Measurements from ENCODE around the gene ZFAND4. TPM values are rescaled to one million over a fixed set of nuclear protein-coding genes. Genes with fewer than 3 reads are reported as not detected.
A peak's percentile ranks its signal among the peaks of the same experiment; 100 is the strongest.

ZFAND4 gene
- total and polyA plus RNA-seq, 2 donors from 2014 or later, result 6.6 to 17.4 TPM

DNA sequence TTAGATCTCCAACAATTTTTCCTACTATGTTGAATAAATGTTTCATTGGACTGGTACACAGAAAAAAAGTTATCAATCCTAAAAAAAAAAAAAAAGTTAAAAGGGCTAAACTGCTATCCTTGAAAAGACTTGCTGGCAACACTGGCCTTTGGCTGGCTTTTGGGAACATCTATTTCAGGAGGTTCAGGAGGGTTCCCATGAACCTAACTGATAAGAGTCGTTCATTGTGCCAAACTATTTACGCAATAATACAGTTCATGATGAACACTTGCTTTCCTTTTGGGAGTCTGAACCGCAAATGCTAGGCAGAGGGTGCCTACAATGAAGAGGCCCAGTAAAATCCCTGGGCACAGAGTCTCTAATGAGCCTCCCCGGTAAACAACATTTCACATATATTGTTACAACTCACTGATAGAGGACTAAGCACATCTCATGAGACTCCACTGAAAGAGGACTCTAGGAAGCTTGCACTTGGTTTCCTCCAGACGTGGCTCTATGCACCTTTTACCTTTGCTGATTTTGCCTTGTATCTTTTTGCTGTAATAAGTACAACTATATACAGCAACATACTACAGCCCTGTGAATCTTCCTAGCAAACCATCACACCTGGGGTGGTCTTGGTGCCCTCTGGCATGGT lies 45.0 kb downstream of the ZFAND4 start:
- TF ChIP-seq, protein P1, sequence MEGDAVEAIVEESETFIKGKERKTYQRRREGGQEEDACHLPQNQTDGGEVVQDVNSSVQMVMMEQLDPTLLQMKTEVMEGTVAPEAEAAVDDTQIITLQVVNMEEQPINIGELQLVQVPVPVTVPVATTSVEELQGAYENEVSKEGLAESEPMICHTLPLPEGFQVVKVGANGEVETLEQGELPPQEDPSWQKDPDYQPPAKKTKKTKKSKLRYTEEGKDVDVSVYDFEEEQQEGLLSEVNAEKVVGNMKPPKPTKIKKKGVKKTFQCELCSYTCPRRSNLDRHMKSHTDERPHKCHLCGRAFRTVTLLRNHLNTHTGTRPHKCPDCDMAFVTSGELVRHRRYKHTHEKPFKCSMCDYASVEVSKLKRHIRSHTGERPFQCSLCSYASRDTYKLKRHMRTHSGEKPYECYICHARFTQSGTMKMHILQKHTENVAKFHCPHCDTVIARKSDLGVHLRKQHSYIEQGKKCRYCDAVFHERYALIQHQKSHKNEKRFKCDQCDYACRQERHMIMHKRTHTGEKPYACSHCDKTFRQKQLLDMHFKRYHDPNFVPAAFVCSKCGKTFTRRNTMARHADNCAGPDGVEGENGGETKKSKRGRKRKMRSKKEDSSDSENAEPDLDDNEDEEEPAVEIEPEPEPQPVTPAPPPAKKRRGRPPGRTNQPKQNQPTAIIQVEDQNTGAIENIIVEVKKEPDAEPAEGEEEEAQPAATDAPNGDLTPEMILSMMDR (IDR thresholded peaks at IDR 0.05; ENCODE audit: borderline replicate concordance, extremely low read depth, insufficient read depth), result no peak
- no peak overlapping the region for H3K9ac ChIP-seq (ENCODE audit: low read length in 3 of 3)
- no peaks in the 10 kb centered on the region for H3K9me3 ChIP-seq (ENCODE audit: control insufficient read depth in 2 of 3, insufficient read depth in 1 of 3, low read length in 3 of 3)
- H3K27ac ChIP-seq (ENCODE audit: low read depth in 2 of 2, low read length in 2 of 2), result no peak overlapping the region
- DNase-seq (no peak), FAIRE-seq (no peak)
- intact Hi-C loops (cut with DNase I), result no loop called here
- no peaks in the 10 kb centered on the region for H3K4me1 ChIP-seq (ENCODE audit: control insufficient read depth in 2 of 3, insufficient read depth in 2 of 3, low read depth in 1 of 3, low read length in 3 of 3)
- H3K27me3 ChIP-seq (ENCODE audit: control insufficient read depth, insufficient read depth, low read length), result no peaks in the 10 kb centered on the region
- no peak overlapping the region for H3K4me3 ChIP-seq (ENCODE audit: low read length in 3 of 3)
- peaks cover 0 to 8% (median 7%) of the 10 kb centered on the region in 3 donors for H3K36me3 ChIP-seq (ENCODE audit: control insufficient read depth in 2 of 3, insufficient read depth in 3 of 3, low read length in 3 of 3)

DNA sequence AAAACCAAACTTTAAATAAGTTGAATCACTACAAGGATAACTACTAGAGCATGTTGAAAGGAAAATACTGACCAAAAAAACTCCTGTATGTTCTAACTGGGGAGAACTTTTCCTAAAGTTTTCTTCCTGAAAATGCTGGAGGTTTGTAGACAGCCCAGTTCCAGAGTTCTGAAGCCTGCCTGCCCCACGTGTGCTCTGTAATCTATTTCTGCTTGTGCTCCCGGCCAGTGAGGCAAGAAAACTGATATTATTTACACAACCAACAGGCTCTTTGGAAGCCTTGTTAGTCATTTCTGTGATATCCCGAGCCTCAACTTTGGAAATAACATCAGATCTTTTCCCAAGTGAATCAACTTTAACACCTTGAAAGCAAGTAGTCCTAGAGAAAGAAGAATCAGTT lies 46.7 kb downstream of the ZFAND4 start:
- FAIRE-seq (no peak), DNase-seq (no peak)
- H3K9ac ChIP-seq (ENCODE audit: low read length in 3 of 3), result no peak overlapping the region
- intact Hi-C loops (cut with DNase I), result no loop called here
- H3K4me1 ChIP-seq (ENCODE audit: control insufficient read depth in 2 of 3, insufficient read depth in 2 of 3, low read depth in 1 of 3, low read length in 3 of 3), result no peaks in the 10 kb centered on the region
- no peaks in the 10 kb centered on the region for H3K9me3 ChIP-seq (ENCODE audit: control insufficient read depth in 2 of 3, insufficient read depth in 1 of 3, low read length in 3 of 3)
- H3K27ac ChIP-seq (ENCODE audit: low read depth in 2 of 2, low read length in 2 of 2), result no peak overlapping the region
- H3K27me3 ChIP-seq (ENCODE audit: control insufficient read depth, insufficient read depth, low read length), result no peaks in the 10 kb centered on the region
- peaks cover 0 to 8% (median 8%) of the 10 kb centered on the region in 3 donors for H3K36me3 ChIP-seq (ENCODE audit: control insufficient read depth in 2 of 3, insufficient read depth in 3 of 3, low read length in 3 of 3)
- H3K4me3 ChIP-seq (ENCODE audit: low read length in 3 of 3), result no peak overlapping the region
- TF ChIP-seq, protein P1 (IDR thresholded peaks at IDR 0.05; ENCODE audit: borderline replicate concordance, extremely low read depth, insufficient read depth), result no peak

DNA sequence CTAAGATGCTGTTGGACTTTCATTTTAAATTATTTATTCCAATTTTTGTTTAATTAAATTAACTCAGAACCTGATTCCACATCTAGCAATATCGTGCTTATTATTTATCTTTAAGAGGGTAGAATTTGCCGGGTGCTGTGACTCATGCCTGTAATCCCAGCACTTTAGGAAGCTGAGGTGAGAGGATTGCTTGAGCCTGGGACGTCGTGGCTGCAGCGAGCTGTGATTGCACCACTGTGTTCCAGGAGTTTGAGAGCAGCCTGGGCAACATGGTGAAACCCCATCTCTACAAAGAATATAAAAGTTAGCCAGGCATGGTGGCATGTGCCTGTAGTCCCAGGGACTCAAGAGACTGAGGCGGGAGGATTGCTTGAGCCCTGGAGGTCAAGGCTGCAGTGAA lies 47.8 kb downstream of the ZFAND4 start:
- H3K9me3 ChIP-seq (ENCODE audit: control insufficient read depth in 2 of 3, insufficient read depth in 1 of 3, low read length in 3 of 3), result no peaks in the 10 kb centered on the region
- H3K9ac ChIP-seq (ENCODE audit: low read length in 3 of 3), result no peak overlapping the region
- intact Hi-C loops (cut with DNase I), result no loop called here
- H3K4me3 ChIP-seq (ENCODE audit: low read length in 3 of 3), result no peak overlapping the region
- TF ChIP-seq, protein P1 (IDR thresholded peaks at IDR 0.05; ENCODE audit: borderline replicate concordance, extremely low read depth, insufficient read depth), result no peak
- no peaks in the 10 kb centered on the region for H3K4me1 ChIP-seq (ENCODE audit: control insufficient read depth in 2 of 3, insufficient read depth in 2 of 3, low read depth in 1 of 3, low read length in 3 of 3)
- no peak overlapping the region for H3K27ac ChIP-seq (ENCODE audit: low read depth in 2 of 2, low read length in 2 of 2)
- peaks cover 0 to 8% (median 8%) of the 10 kb centered on the region in 3 donors for H3K36me3 ChIP-seq (ENCODE audit: control insufficient read depth in 2 of 3, insufficient read depth in 3 of 3, low read length in 3 of 3)
- no peaks in the 10 kb centered on the region for H3K27me3 ChIP-seq (ENCODE audit: control insufficient read depth, insufficient read depth, low read length)
- DNase-seq (peak in 2 of 5 donors; percentile 4 to 11), FAIRE-seq (no peak)

DNA sequence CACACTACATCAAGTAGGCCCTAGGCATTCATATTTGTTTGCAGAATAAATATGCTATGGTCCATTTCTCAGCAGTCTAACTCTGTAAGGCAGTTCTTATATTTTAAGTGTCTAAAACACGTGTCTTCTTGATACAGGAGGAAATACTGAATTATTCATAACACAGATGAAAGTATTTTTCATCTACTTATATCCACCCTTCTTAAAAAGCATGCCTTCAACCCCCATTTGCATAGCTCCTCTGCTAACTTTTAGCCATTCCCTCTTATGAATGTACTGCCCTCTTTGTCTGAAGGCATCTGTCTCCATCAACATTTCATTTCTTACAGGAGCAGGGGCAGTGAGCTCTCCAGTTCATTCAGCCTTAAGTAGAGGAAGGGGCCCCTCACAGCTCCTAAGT lies 57.7 kb downstream of the ZFAND4 start:
- Histone ChIP-seq H3K9ac (ENCODE audit: low read length in 3 of 3) (no peak overlapping the region), H3K4me1 (ENCODE audit: control insufficient read depth in 2 of 3, insufficient read depth in 2 of 3, low read depth in 1 of 3, low read length in 3 of 3) (no peaks in the 10 kb centered on the region), H3K27me3 (ENCODE audit: control insufficient read depth, insufficient read depth, low read length) (no peaks in the 10 kb centered on the region), H3K36me3 (ENCODE audit: control insufficient read depth in 2 of 3, insufficient read depth in 3 of 3, low read length in 3 of 3) (peaks cover 0 to 9% (median 2%) of the 10 kb centered on the region in 3 donors), H3K9me3 (ENCODE audit: control insufficient read depth in 2 of 3, insufficient read depth in 1 of 3, low read length in 3 of 3) (no peaks in the 10 kb centered on the region), H3K27ac (ENCODE audit: low read depth in 2 of 2, low read length in 2 of 2) (no peak overlapping the region), H3K4me3 (ENCODE audit: low read length in 3 of 3) (no peak overlapping the region)
- DNase-seq (no peak), FAIRE-seq (no peak)
- intact Hi-C loops (cut with DNase I), result no loop called here
- TF ChIP-seq, protein P1 (IDR thresholded peaks at IDR 0.05; ENCODE audit: borderline replicate concordance, extremely low read depth, insufficient read depth), result no peak
